ENCODE measurements around the gene NAA25. TPM values are rescaled to one million over a fixed set of nuclear protein-coding genes. Genes with fewer than 3 reads are reported as not detected.
"Not testable (repeated sequence)": the region's sequence is repeated elsewhere in the genome, so short reads cannot be mapped to it uniquely, and the experiment has no call there.

The NAA25 gene
- total and polyA plus RNA-seq, 4 donors = 3.1 to 17.7 (median 10.8) TPM

DNA sequence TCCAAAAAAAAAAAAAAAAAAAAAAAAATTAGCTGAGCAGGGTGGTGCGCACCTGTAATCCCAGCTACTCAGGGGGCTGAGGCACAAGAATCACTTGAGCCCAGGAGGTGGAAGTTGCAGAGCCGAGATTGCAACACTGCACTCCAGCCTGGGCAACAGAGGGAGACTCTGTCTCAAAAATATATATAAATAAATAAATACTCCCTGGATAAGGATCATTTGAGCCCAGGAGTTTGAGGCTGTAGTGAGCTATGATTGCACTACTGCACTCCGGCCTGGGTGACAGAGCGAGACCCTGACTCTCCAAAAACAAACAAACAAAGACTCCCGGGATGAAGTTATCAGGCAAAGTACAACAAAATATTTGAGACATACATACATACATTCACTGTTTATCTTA is 3.3 kb upstream of the NAA25 start (continued):
- TF ChIP-seq, protein P1, sequence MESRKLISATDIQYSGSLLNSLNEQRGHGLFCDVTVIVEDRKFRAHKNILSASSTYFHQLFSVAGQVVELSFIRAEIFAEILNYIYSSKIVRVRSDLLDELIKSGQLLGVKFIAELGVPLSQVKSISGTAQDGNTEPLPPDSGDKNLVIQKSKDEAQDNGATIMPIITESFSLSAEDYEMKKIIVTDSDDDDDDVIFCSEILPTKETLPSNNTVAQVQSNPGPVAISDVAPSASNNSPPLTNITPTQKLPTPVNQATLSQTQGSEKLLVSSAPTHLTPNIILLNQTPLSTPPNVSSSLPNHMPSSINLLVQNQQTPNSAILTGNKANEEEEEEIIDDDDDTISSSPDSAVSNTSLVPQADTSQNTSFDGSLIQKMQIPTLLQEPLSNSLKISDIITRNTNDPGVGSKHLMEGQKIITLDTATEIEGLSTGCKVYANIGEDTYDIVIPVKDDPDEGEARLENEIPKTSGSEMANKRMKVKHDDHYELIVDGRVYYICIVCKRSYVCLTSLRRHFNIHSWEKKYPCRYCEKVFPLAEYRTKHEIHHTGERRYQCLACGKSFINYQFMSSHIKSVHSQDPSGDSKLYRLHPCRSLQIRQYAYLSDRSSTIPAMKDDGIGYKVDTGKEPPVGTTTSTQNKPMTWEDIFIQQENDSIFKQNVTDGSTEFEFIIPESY (IDR thresholded peaks at IDR 0.05) = no peak
- TF ChIP-seq JUND (IDR thresholded peaks at IDR 0.05) = no peak
- TF ChIP-seq HNF4G (IDR thresholded peaks at IDR 0.05) = no peak

DNA sequence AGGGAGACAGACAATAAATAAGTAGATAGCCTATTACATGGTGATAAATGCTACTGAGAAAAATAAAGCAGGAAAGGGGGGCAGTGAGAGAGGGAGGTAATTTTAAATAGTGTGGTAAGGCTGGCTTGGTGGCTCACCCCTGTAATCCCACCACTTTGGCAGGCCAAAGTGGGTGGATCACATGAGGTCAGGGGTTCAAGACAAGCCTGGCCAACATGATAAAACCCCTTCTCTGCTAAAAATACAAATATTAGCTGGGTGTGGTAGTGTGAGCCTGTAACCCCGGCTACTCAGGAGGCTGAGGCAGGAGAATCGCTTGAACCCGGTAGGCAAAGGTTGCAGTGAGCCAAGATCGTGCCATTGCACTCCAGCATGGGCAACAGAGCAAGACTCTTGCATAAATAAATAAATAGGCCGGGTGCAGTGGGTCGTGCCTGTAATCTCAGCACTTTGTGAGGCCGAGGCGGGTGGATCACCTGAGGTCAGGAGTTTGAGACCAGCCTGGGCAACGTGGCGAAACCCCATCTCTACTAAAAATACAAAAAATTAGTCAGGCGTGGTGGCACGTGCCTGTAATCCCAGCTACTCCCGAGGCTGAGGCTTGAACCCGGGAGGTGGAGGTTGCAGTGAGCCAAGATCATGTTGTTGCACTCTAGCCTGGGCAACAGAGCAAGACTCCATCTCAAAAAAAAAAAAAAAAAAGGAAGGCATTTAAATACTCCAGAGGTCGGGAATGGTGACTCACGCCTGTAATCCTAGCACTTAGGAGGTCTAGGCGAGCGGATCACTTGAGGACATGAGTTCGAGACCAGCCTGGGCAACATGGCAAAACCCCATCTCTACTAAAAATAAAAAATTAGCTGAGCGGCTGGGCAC is 2.4 kb upstream of the NAA25 start:
- not testable (repeated sequence) for H3K4me3 ChIP-seq (ENCODE audit: low read depth in 1 of 3, low read length in 3 of 3); H3K9me3 ChIP-seq (ENCODE audit: control insufficient read depth in 4 of 4, low read length in 3 of 4); H3K36me3 ChIP-seq (ENCODE audit: control insufficient read depth in 4 of 4, insufficient read depth in 3 of 4, low read depth in 1 of 4, low read length in 3 of 4); H3K9ac ChIP-seq (ENCODE audit: low read depth in 1 of 2, low read length in 2 of 2); H3K27ac ChIP-seq (ENCODE audit: low read depth in 1 of 2, low read length in 2 of 2); DNase-seq (ENCODE audit: low spot score); H3K27me3 ChIP-seq (ENCODE audit: control insufficient read depth in 4 of 4, insufficient read depth in 4 of 4, low read length in 3 of 4)
- H3K4me1 ChIP-seq (ENCODE audit: control insufficient read depth in 4 of 4, insufficient read depth in 4 of 4, low read length in 3 of 4) = peaks cover 7 to 19% (median 17%) of the 10 kb centered on the region in 4 donors
- 73% methylated on average over 20 of the region's 20 CpGs for WGBS

DNA sequence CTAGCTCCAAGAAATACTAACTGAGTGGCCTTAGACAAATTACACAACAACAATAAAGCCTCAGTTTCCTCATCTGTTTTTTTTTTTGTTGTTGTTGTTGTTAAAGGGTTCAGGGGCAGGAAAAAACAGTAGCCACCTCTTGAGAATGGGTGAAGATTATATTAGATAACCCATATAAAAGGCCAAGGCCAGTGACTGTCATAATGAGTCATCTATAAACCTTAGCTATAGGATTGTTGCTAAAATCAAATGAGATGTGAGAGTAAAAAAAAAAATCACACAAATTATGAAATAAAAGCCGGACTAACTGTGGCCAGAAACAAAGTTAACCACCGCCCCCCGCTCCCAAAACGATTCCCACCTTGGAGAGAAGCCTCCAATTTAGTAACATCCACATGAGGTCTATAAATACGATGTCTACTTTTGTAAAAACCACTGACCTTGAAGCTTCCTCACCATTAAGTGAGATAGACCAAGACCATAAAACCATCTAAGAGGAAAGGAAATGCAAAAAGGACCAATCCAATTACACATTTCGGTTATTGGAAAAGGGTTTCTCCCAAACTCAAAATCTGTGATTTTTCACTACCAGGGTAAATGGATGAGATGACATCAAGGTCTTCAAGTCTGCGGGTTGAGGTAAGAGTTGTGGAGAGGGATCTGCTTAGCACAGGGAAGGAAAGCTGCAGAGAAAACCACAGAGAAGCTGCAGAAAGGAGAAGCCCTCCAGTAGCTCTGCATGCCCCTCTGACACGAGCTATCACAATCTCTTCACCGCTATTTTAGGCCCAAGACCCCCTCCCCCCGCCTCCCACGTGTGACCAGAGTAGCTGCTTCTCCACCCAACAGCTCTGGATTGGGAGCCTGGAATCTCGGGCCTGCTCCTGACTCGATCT is 1.0 kb downstream of the NAA25 start:
- Histone ChIP-seq H3K36me3 (ENCODE audit: control insufficient read depth in 4 of 4, insufficient read depth in 3 of 4, low read depth in 1 of 4, low read length in 3 of 4) (peaks cover 0 to 6% (median 0%) of the 10 kb centered on the region in 4 donors), H3K4me3 (ENCODE audit: low read depth in 1 of 3, low read length in 3 of 3) (peak overlapping the region; percentile 85 to 99 (median 96)), H3K4me1 (ENCODE audit: control insufficient read depth in 4 of 4, insufficient read depth in 4 of 4, low read length in 3 of 4) (peaks cover 7 to 25% (median 19%) of the 10 kb centered on the region in 4 donors), H3K27me3 (ENCODE audit: control insufficient read depth in 4 of 4, insufficient read depth in 4 of 4, low read length in 3 of 4) (no peaks in the 10 kb centered on the region), H3K27ac (ENCODE audit: low read depth in 1 of 2, low read length in 2 of 2) (peak overlapping the region; percentile 87 to 95), H3K9ac (ENCODE audit: low read depth in 1 of 2, low read length in 2 of 2) (peak overlapping the region; percentile 59 to 91), H3K9me3 (ENCODE audit: control insufficient read depth in 4 of 4, low read length in 3 of 4) (no peaks in the 10 kb centered on the region)
- DNase-seq (ENCODE audit: low spot score) = peak; percentile 40
- 26% methylated on average over 13 of the region's 13 CpGs for WGBS
- TF ChIP-seq, protein P2, sequence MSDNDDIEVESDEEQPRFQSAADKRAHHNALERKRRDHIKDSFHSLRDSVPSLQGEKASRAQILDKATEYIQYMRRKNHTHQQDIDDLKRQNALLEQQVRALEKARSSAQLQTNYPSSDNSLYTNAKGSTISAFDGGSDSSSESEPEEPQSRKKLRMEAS (IDR thresholded peaks at IDR 0.05) = no peak
- TF ChIP-seq RAD21 (IDR thresholded peaks at IDR 0.05) (no peak), EGR1 (IDR thresholded peaks at IDR 0.05; ENCODE audit: low read depth in 2 of 2) (no peak), SP1 (IDR thresholded peaks at IDR 0.05) (no peak), JUND (IDR thresholded peaks at IDR 0.05) (no peak), NR2F2 (IDR thresholded peaks at IDR 0.05) (no peak), FOXA1 (IDR thresholded peaks at IDR 0.05) (no peak), GABPA (IDR thresholded peaks at IDR 0.05 in 1 of 2, conservative IDR thresholded peaks at IDR 0.05 in 1 of 2) (no peak)

DNA sequence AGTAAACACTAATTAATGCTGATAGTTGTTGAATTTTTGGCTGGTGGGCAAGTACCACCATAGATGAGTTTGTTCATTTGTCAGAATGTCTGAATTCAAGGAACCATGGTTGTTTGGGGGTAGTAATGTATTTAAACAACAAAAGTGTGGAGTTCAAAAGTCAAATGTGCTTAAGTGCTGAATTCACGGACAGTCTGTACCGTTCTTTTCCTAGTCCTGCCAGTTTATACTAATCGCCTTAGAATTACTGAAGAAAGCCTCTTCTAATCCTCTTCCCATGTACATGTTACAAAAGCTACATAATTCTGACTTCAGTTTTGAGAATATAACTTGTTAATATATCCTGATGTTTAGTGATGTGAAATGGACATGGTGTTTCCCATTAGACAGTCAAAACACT is 2.7 kb downstream of the NAA25 start:
- no peak overlapping the region for H3K9ac ChIP-seq (ENCODE audit: low read depth in 1 of 2, low read length in 2 of 2)
- H3K9me3 ChIP-seq (ENCODE audit: control insufficient read depth in 4 of 4, low read length in 3 of 4) = no peaks in the 10 kb centered on the region
- H3K4me3 ChIP-seq (ENCODE audit: low read depth in 1 of 3, low read length in 3 of 3) = no peak overlapping the region
- no peaks in the 10 kb centered on the region for H3K27me3 ChIP-seq (ENCODE audit: control insufficient read depth in 4 of 4, insufficient read depth in 4 of 4, low read length in 3 of 4)
- DNase-seq (ENCODE audit: low spot score) = no peak
- H3K27ac ChIP-seq (ENCODE audit: low read depth in 1 of 2, low read length in 2 of 2) = no peak overlapping the region
- peaks cover 7 to 25% (median 19%) of the 10 kb centered on the region in 4 donors for H3K4me1 ChIP-seq (ENCODE audit: control insufficient read depth in 4 of 4, insufficient read depth in 4 of 4, low read length in 3 of 4)
- peaks cover 0 to 9% (median 3%) of the 10 kb centered on the region in 4 donors for H3K36me3 ChIP-seq (ENCODE audit: control insufficient read depth in 4 of 4, insufficient read depth in 3 of 4, low read depth in 1 of 4, low read length in 3 of 4)
- 63% methylated on average over 3 of the region's 3 CpGs for WGBS
- TF ChIP-seq RAD21 (IDR thresholded peaks at IDR 0.05) (no peak), FOXA1 (IDR thresholded peaks at IDR 0.05) (no peak), SP1 (IDR thresholded peaks at IDR 0.05) (no peak), RXRA (IDR thresholded peaks at IDR 0.05) (no peak), FOXA2 (IDR thresholded peaks at IDR 0.05) (no peak), JUND (IDR thresholded peaks at IDR 0.05) (no peak), EGR1 (IDR thresholded peaks at IDR 0.05; ENCODE audit: low read depth in 2 of 2) (no peak), GABPA (IDR thresholded peaks at IDR 0.05 in 1 of 2, conservative IDR thresholded peaks at IDR 0.05 in 1 of 2) (no peak), HNF4G (IDR thresholded peaks at IDR 0.05) (no peak), HNF4A (conservative IDR thresholded peaks at IDR 0.05) (no peak)
- TF ChIP-seq, protein P3, sequence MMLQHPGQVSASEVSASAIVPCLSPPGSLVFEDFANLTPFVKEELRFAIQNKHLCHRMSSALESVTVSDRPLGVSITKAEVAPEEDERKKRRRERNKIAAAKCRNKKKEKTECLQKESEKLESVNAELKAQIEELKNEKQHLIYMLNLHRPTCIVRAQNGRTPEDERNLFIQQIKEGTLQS (IDR thresholded peaks at IDR 0.05) = no peak
- TF ChIP-seq, protein P4, sequence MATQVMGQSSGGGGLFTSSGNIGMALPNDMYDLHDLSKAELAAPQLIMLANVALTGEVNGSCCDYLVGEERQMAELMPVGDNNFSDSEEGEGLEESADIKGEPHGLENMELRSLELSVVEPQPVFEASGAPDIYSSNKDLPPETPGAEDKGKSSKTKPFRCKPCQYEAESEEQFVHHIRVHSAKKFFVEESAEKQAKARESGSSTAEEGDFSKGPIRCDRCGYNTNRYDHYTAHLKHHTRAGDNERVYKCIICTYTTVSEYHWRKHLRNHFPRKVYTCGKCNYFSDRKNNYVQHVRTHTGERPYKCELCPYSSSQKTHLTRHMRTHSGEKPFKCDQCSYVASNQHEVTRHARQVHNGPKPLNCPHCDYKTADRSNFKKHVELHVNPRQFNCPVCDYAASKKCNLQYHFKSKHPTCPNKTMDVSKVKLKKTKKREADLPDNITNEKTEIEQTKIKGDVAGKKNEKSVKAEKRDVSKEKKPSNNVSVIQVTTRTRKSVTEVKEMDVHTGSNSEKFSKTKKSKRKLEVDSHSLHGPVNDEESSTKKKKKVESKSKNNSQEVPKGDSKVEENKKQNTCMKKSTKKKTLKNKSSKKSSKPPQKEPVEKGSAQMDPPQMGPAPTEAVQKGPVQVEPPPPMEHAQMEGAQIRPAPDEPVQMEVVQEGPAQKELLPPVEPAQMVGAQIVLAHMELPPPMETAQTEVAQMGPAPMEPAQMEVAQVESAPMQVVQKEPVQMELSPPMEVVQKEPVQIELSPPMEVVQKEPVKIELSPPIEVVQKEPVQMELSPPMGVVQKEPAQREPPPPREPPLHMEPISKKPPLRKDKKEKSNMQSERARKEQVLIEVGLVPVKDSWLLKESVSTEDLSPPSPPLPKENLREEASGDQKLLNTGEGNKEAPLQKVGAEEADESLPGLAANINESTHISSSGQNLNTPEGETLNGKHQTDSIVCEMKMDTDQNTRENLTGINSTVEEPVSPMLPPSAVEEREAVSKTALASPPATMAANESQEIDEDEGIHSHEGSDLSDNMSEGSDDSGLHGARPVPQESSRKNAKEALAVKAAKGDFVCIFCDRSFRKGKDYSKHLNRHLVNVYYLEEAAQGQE (IDR thresholded peaks at IDR 0.05) = no peak

Measured in liver (tissue), 9 donors.